Stomach smooth muscle (tissue), 2 donors: ENCODE results near the gene MTHFR.

Experiments
- H3K27ac ChIP-seq: one replicate; pipeline ENCODE4 v1.7.0; 2013; ENCODE audit warnings: mild to moderate bottlenecking, low read length, inconsistent platforms
- H3K27me3 ChIP-seq, 2 donors: one replicate each; pipeline ENCODE4 v1.7.0; 2013; ENCODE audit warnings: low read length in 2 of 2; ENCODE audit not compliant: insufficient read depth in 2 of 2, control insufficient read depth in 1 of 2
- H3K36me3 ChIP-seq, 2 donors: one replicate each; pipeline ENCODE4 v1.7.0; 2013; ENCODE audit warnings: low read length in 2 of 2; ENCODE audit not compliant: control insufficient read depth in 2 of 2, insufficient read depth in 2 of 2
- H3K4me1 ChIP-seq: one replicate; pipeline ENCODE4 v1.7.0; 2013; ENCODE audit warnings: low read length; ENCODE audit not compliant: control insufficient read depth, insufficient read depth
- H3K4me3 ChIP-seq, 2 donors: one replicate each; pipeline ENCODE4 v1.7.0; 2013; ENCODE audit warnings: low read length in 2 of 2
- H3K9ac ChIP-seq, 2 donors: one replicate each; pipeline ENCODE4 v1.7.0; 2013; ENCODE audit warnings: low read length in 2 of 2, mild to moderate bottlenecking in 1 of 2
- H3K9me3 ChIP-seq, 2 donors: one replicate each; pipeline ENCODE4 v1.7.0; 2013; ENCODE audit warnings: low read length in 2 of 2; ENCODE audit not compliant: control insufficient read depth in 2 of 2
- donor health status: healthy.
- donor health status: Pancreatic carcinoma.

Gene MTHFR

DNA sequence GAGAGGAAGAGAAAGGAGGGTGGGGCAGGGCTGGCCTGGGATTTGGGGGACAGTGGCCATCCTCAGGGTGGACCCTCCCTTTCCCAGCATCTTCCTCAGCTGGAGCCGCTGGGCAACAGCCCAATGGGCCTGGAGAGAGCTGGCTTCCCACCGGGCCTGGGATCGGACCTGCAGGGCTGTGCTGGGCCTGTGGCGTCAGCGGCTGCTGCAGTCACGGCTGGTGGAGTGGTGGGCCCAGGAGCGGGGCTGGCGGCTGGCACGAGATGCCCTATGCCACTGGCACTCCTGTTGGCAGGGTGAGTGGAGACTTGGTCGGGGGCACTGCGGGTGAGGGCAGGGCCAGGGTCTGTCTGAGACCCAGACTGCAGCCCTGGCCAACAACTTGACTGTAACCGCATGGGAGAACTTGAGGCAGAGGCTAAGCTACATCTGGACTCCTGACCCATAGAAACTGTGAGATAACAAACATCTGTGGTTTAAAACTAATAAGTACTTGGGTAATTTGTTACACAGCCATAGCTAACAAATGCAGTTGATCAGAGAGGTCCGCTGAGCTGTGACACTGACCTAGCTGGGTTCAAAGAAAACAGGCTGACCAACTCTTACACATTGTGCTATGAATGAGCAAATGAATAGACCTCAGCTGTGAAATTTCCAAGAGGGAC lies 25.9 kb downstream of the MTHFR start:
- Histone ChIP-seq H3K27ac (no peak overlapping the region), H3K36me3 (no peaks in the 10 kb centered on the region), H3K9ac (no peak overlapping the region), H3K27me3 (peaks cover 0 to under 1% of the 10 kb centered on the region in 2 donors), H3K4me1 (peaks cover 4% of the 10 kb centered on the region), H3K9me3 (no peaks in the 10 kb centered on the region), H3K4me3 (no peak overlapping the region)

DNA sequence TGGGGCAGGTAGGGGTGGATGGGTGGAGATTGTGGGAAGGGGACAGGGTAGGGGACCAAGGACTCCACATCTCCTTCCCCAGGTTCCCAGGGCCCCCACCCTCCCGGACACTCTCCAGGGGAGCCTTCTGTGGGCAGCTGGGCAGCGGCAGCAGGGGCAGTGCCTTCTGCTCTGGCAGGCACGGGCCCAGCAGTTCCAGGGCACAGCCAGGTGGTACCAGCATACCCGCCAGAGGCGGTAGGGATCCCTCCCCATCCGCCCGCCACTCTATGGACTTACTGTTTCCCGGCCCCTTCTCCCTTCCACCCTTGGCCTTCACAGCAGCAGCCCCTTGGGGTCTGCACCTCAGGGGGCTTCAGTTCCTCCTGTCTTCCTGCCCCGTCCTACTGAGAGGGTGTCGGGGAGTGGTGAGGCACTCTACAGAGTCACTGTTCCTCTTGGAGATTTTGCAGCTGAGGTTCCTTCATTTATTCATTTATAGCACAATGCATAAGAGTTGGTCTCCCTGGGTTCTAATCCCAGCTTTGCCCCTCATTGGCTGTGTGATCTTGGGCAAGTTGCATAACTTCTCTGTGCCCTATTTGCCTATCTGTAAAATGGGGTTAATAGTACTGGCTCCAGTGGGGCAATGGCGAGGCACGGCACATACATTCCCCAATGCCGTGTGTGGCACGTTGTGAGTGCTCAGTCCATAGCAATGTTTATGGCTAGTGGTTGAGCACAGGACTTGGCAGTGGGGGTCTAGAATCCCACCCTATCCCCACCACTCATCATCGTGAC lies 26.7 kb downstream of the MTHFR start:
- Histone ChIP-seq H3K27me3 (no peaks in the 10 kb centered on the region), H3K27ac (no peak overlapping the region), H3K9me3 (no peaks in the 10 kb centered on the region), H3K4me3 (no peak overlapping the region), H3K4me1 (no peaks in the 10 kb centered on the region), H3K9ac (no peak overlapping the region), H3K36me3 (no peaks in the 10 kb centered on the region)

DNA sequence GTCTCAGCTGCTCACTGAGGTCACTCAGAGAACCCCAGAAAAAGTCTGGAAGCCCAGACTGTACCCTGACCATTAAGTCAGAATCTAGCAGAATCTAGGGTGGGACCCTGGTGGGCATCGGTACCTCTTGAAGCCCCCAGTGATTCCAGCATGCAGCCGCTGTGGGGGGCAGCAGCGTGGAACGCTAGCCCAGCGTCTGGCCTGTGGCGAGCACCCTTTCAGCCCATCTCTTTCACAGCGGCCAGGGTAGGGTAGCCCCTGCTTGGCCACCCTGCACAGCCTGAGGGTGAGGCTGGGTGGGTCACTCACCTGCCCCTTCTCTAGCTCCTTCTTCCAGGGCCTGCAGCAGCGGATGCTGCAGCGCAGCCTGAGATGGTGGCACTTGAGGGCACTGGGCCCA lies 27.4 kb downstream of the MTHFR start:
- no peaks in the 10 kb centered on the region for H3K36me3 ChIP-seq
- H3K27ac ChIP-seq: no peak overlapping the region
- H3K9me3 ChIP-seq: no peaks in the 10 kb centered on the region
- H3K27me3 ChIP-seq: no peaks in the 10 kb centered on the region
- H3K9ac ChIP-seq: no peak overlapping the region
- H3K4me3 ChIP-seq: no peak overlapping the region
- no peaks in the 10 kb centered on the region for H3K4me1 ChIP-seq

DNA sequence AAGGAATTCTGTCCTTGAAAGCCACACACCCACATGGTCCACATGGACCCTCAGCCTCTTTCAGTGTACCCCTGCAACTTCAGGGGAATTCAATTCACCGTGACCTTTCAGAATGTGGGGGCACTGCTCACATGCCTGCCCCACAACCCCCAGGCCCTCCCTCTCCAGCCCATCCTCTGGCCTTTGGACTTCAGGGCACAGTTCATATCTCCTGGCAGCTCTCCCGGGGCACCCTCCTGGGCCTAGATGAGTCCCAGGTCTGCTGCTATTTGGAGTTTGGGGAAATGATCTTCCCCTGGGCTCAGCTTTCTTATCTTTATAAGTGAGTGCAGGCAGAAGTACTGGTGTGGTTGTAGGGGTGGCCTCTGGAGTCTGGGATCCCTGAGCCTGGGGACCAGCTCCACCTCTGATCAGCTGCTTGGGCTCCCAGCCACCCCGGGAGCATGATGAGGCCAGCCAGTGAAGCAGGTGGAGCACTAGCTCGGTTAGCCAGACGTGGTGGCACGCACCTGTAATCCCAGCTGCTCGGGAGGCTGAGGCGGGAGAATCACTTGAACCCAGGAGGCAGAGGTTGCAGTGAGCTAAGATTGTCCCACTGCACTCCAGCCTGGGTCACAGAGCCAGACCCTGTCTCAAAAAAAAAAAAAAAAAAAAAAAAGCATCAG lies 28.0 kb downstream of the MTHFR start:
- Histone ChIP-seq H3K36me3 (no peaks in the 10 kb centered on the region), H3K27me3 (no peaks in the 10 kb centered on the region), H3K27ac (no peak overlapping the region), H3K4me1 (no peaks in the 10 kb centered on the region), H3K9ac (no peak overlapping the region), H3K4me3 (no peak overlapping the region), H3K9me3 (no peaks in the 10 kb centered on the region)

DNA sequence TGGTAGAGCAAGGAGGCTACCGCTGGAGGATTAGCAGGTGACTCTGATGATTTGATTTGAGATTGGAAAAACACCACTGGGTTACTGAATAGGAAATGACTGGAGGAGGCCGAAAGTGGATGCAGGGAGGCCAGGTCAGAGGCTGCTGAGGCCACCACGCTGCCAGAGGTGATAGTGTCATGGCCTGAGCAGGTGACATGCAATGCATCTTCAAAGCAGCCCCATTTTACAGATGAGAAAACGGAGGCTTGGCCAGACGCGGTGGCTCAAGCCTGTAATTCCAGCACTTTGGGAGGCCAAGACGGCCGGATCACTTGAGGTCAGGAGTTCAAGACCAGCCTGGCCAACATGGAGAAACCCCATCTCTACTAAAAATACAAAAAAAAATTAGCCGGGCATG lies 31.0 kb downstream of the MTHFR start:
- Histone ChIP-seq H3K4me1 (no peaks in the 10 kb centered on the region), H3K36me3 (no peaks in the 10 kb centered on the region), H3K27ac (no peak overlapping the region)

DNA sequence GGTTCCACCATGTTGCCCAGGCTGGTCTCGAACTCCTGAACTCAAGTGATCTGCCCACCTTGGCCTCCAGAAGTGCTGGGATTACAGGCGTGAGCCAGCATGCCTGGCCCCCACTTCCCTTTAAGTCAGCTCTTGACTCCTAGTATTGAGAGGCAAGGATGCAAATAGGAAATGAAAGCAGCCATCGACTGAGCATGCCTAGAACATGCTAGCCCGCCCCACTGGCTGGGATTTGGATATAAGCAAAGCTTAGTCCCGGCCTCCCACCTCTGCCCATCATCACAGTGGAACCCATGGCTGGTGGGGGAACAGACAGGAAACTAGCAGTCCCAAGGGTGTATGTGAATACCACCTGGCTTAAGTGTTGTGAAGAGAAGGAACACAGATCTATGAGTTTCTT lies 33.3 kb downstream of the MTHFR start:
- Histone ChIP-seq H3K9ac (no peak overlapping the region), H3K4me3 (no peak overlapping the region), H3K27ac (no peak overlapping the region), H3K27me3 (peaks cover 0 to 2% of the 10 kb centered on the region in 2 donors), H3K36me3 (no peaks in the 10 kb centered on the region), H3K4me1 (no peaks in the 10 kb centered on the region), H3K9me3 (no peaks in the 10 kb centered on the region)

More for the DNA sequence above, 31.0 kb downstream of the MTHFR start:
- Histone ChIP-seq H3K4me3 (no peak overlapping the region), H3K27me3 (peaks cover 0 to 2% of the 10 kb centered on the region in 2 donors), H3K9ac (no peak overlapping the region), H3K9me3 (no peaks in the 10 kb centered on the region)

DNA sequence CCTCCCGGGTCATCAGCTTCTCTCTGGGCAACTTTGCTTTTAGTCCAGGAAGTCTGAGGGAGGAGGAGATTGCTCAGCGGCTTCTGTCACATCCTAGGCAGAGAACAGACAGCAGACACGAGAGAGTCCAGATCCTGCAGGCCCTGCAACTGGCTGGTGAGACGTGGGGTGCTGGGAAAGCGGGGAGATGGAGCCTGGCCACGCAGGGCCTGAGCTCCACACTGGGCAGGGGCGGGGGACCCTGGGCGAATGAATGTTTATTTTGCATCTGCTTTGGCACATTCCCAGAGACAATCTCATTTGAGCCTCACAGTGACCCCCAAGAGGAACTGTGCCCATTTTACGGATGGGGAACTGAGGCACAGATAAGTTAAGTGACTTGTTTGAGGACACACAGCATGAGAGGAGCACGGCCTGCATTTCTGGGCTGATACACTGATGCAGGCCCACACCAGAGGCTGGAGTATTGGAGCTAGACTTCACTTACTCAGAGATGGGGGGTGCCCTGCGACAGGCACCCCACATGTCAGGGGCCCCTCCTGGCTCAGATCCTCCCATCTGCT lies 34.2 kb downstream of the MTHFR start:
- H3K9ac ChIP-seq: no peak overlapping the region
- no peaks in the 10 kb centered on the region for H3K36me3 ChIP-seq
- no peak overlapping the region for H3K4me3 ChIP-seq
- peaks cover 0 to 2% of the 10 kb centered on the region in 2 donors for H3K27me3 ChIP-seq
- no peaks in the 10 kb centered on the region for H3K4me1 ChIP-seq
- no peak overlapping the region for H3K27ac ChIP-seq
- no peaks in the 10 kb centered on the region for H3K9me3 ChIP-seq

DNA sequence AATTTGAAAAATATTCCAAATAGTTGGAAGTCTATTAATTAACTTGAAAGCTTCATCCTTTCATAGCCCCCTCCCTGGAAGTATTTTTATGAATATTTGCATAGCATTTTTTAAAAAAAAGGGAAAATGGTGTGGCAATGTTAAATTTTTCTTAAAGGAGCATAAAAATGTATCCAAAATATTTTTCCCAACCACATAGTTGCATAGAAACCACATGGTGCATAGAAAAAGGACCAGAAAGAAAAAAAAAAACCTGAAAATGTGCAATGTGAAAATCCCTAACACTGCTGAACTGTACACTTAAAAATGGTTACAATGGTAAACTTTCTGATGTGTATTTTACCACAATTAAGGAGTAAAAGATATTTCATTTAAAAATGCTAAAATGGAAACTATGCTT lies 35.8 kb downstream of the MTHFR start:
- no peaks in the 10 kb centered on the region for H3K9me3 ChIP-seq
- peaks cover 0 to 2% of the 10 kb centered on the region in 2 donors for H3K27me3 ChIP-seq
- no peak overlapping the region for H3K9ac ChIP-seq
- H3K27ac ChIP-seq: no peak overlapping the region
- no peaks in the 10 kb centered on the region for H3K36me3 ChIP-seq
- H3K4me3 ChIP-seq: no peak overlapping the region
- H3K4me1 ChIP-seq: no peaks in the 10 kb centered on the region

DNA sequence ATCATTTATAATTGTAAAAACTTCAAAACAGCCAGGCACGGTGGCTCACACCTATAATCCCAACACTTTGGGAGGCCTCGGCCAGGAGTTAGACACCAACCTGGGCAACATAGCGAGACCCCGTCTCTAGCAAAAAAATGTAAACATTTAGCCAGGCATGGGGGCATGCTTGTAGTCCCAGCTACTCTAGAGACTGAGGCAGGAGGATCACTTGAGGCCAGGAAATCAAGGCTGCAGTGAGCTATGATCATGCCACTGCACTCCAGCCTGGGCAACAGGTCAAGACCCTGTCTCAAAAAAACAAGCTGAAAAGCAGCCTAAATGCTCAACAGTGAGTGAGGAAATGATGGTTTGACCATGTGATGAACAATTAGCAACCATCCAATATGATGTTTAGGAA lies 36.5 kb downstream of the MTHFR start:
- Histone ChIP-seq H3K36me3 (no peaks in the 10 kb centered on the region), H3K27me3 (peaks cover 0 to 2% of the 10 kb centered on the region in 2 donors), H3K27ac (no peak overlapping the region), H3K9me3 (no peaks in the 10 kb centered on the region), H3K9ac (no peak overlapping the region), H3K4me1 (no peaks in the 10 kb centered on the region), H3K4me3 (no peak overlapping the region)

DNA sequence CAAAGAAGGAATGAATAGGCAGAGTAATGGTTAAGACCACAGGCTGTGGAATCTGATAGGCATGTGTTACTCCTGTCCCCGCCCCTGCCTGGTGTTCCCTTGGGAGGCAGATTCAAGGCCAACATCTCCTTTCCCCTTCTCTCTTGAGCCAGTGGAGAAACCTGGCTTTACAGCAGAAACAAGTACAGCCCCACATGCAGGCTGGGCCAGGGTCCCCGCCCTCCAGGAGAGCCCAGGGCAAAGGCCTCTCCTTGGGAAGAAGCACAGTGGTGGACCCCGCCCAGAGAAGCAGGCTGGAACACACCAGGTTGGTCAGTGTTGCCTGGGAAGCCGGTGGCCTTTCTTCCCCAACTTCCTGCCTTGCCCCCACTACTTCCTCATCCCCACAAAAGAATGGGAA lies 36.9 kb downstream of the MTHFR start:
- H3K4me3 ChIP-seq: no peak overlapping the region
- no peaks in the 10 kb centered on the region for H3K4me1 ChIP-seq
- no peaks in the 10 kb centered on the region for H3K36me3 ChIP-seq
- H3K9ac ChIP-seq: no peak overlapping the region
- peaks cover 2% of the 10 kb centered on the region in 2 donors for H3K27me3 ChIP-seq
- no peaks in the 10 kb centered on the region for H3K9me3 ChIP-seq
- no peak overlapping the region for H3K27ac ChIP-seq
